ENCODE data around the gene PRDM7.
"Not testable (repeated sequence)": the region's sequence is repeated elsewhere in the genome, so short reads cannot be mapped to it uniquely, and the experiment has no call there.

DNA sequence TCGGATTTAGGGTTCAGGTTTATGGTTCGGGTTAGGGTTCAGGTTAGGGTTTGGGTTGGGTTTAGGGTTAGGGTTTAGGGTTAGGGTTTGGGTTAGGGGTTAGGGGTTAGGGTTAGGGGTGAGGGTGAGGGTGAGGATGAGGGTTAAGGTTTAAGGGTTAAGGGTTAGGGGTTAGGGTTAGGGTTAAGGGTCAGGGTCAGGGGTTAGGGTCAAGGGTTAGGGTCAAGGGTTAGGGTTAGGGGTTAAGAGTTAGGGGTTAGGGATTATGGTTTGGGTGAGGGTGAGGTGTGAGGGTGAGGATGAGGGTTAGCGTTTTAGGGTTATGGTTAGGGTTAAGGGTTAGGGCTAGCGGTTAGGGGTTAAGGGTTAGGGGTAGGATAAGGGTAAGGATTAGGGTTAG, 44.7 kb upstream of the PRDM7 start:
- TF ChIP-seq NR3C1 (IDR thresholded peaks at IDR 0.05); HDAC2 (IDR thresholded peaks at IDR 0.05); MAZ (IDR thresholded peaks at IDR 0.05; ENCODE audit: borderline replicate concordance, low read depth, low read length); RARB (CRISPR knock-in tag; IDR thresholded peaks at IDR 0.05); KDM1A (IDR thresholded peaks at IDR 0.05; ENCODE audit: low read depth); POLR2A (IDR thresholded peaks at IDR 0.05; ENCODE audit: low read length): not testable (repeated sequence)
- TF ChIP-seq, protein P1, sequence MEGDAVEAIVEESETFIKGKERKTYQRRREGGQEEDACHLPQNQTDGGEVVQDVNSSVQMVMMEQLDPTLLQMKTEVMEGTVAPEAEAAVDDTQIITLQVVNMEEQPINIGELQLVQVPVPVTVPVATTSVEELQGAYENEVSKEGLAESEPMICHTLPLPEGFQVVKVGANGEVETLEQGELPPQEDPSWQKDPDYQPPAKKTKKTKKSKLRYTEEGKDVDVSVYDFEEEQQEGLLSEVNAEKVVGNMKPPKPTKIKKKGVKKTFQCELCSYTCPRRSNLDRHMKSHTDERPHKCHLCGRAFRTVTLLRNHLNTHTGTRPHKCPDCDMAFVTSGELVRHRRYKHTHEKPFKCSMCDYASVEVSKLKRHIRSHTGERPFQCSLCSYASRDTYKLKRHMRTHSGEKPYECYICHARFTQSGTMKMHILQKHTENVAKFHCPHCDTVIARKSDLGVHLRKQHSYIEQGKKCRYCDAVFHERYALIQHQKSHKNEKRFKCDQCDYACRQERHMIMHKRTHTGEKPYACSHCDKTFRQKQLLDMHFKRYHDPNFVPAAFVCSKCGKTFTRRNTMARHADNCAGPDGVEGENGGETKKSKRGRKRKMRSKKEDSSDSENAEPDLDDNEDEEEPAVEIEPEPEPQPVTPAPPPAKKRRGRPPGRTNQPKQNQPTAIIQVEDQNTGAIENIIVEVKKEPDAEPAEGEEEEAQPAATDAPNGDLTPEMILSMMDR (IDR thresholded peaks at IDR 0.05), result not testable (repeated sequence)
- TF ChIP-seq, protein P2, sequence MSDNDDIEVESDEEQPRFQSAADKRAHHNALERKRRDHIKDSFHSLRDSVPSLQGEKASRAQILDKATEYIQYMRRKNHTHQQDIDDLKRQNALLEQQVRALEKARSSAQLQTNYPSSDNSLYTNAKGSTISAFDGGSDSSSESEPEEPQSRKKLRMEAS (IDR thresholded peaks at IDR 0.05), result not testable (repeated sequence)
- TF ChIP-seq, protein P3, sequence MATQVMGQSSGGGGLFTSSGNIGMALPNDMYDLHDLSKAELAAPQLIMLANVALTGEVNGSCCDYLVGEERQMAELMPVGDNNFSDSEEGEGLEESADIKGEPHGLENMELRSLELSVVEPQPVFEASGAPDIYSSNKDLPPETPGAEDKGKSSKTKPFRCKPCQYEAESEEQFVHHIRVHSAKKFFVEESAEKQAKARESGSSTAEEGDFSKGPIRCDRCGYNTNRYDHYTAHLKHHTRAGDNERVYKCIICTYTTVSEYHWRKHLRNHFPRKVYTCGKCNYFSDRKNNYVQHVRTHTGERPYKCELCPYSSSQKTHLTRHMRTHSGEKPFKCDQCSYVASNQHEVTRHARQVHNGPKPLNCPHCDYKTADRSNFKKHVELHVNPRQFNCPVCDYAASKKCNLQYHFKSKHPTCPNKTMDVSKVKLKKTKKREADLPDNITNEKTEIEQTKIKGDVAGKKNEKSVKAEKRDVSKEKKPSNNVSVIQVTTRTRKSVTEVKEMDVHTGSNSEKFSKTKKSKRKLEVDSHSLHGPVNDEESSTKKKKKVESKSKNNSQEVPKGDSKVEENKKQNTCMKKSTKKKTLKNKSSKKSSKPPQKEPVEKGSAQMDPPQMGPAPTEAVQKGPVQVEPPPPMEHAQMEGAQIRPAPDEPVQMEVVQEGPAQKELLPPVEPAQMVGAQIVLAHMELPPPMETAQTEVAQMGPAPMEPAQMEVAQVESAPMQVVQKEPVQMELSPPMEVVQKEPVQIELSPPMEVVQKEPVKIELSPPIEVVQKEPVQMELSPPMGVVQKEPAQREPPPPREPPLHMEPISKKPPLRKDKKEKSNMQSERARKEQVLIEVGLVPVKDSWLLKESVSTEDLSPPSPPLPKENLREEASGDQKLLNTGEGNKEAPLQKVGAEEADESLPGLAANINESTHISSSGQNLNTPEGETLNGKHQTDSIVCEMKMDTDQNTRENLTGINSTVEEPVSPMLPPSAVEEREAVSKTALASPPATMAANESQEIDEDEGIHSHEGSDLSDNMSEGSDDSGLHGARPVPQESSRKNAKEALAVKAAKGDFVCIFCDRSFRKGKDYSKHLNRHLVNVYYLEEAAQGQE (IDR thresholded peaks at IDR 0.05), result not testable (repeated sequence)
